CD4-positive, alpha-beta T cell treated with Interleukin-21 for 1 hour (primary cell): ENCODE data around the gene COA4.

Source experiments
- DNase-seq: peaks from one replicate; pipeline ENCODE4 v3.0.0-alpha.2; 2020

The COA4 gene

GRCh38 chr11:73862986-73863385 is 13.7 kb downstream of the COA4 start:
- no peak for DNase-seq

GRCh38 chr11:73860202-73860601 is 16.4 kb downstream of the COA4 start:
- DNase-seq, result no peak

GRCh38 chr11:73859671-73860070 is 17.0 kb downstream of the COA4 start:
- DNase-seq, result no peak

- DNase-seq, result no peak
Measured at GRCh38 chr11:73856031-73856567, 20.5 kb downstream of the COA4 start.

DNA sequence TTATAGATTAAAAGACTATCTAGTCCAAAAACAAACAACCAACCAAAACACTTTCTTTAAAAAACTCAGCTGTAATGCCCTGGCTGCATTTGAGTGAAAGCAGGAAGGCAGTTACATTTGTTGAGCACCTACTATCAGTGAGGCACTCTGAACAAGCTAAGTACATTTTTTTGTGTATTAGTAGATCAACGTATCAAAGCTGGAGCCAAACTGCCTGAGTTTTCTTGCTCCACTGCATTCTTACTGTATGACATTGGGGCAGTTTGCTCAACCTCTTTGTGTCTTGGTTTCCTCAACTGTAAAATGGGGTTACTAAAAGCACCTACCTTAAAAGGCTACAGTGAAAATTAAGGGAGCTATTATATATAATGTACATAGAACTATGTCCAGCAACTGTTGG is 22.0 kb downstream of the COA4 start:
- DNase-seq, result no peak

GRCh38 chr11:73852049-73852448 is 24.6 kb downstream of the COA4 start:
- no peak for DNase-seq

DNA sequence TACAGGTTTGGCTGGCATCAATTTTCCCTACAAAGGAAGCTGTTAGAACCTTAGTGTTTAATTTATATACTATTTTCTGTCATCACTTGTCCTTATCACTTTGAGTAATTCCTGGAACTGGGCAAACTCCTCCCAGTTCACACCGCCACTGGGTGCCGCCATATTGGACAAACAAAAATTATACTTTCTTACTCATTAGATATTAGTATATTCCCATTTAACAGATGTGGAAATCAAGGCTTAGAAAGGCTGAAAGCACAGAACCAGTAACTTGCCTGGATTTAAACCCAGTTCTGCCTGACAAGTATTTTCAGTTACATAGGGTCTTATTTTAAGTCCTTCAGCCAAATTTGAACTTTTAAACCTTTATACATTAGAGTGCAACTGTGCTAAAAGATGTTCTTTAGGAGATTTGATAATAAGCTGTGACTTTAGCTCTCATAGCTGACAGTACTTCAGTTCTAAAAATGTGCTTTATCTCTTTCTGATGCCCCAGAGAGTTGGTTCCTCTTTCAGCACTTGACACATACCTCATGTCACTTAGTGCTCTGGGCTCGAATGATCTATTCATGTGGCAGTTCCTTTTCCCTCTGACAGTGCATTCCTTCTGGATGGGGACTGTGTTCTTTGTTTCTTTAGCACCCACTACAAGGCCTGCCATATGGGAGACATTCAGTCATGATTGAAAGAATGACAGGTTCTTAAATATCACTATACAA is 25.4 kb downstream of the COA4 start:
- no peak for DNase-seq

GRCh38 chr11:73839123-73839457 is 37.6 kb downstream of the COA4 start:
- no peak for DNase-seq

DNA sequence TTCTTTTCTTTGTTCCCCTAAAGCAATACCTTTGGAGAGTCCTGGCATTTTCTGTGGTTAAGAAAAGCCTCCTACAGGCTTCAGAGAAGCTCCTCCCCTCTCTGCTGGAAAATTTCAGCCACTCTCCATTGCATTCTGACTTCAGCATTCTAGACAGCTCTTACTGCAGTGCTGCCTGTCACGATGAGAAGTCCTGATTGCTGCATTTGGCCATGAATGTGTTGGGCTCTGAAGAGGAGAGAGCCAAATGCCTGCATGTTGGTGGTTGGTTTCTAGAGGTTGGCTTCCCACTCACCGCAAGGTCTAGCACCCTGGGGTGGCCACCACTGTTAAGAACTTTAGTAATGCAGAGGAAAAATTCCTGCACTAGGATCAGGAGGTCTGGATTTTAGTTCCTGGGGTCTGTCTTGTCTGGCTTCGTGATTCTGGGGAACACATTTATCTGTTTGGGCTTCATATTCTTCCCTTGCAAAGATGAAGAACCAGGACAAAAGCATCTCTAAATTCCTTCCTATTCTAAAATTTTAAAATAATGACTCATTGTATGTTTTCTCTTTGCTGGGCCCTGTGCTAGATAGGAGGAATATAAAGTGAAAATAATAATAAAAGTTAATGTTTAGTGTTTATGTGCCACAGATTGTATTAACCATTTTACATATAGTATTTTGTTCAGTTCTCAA is 38.1 kb downstream of the COA4 start:
- DNase-seq, result no peak

DNA sequence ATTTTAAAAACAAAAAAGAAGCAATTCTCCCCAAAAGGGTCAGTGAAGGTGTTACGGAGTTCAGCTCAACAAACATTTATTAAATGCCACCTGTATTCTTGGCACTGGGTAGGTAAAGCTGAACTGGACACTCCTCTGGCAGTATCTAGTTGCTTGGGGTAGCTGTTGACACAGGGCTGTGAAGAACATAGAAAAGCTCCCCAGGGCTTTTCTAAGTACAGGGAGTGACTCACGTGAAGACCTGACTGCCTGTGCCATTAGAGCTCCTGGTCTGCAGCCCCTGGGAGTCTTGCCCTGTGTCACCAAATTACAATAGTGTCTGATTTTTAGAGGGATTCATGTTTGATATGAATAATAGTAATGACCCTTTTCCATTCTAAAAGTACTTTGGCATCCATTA is 43.6 kb downstream of the COA4 start:
- DNase-seq, result no peak

- no peak for DNase-seq
Measured at GRCh38 chr11:73830261-73830660, 46.4 kb downstream of the COA4 start.
